ENCODE data around the gene IFT122.
"Not testable (repeated sequence)": the region's sequence is repeated elsewhere in the genome, so short reads cannot be mapped to it uniquely, and the experiment has no call there.

IFT122 gene

DNA sequence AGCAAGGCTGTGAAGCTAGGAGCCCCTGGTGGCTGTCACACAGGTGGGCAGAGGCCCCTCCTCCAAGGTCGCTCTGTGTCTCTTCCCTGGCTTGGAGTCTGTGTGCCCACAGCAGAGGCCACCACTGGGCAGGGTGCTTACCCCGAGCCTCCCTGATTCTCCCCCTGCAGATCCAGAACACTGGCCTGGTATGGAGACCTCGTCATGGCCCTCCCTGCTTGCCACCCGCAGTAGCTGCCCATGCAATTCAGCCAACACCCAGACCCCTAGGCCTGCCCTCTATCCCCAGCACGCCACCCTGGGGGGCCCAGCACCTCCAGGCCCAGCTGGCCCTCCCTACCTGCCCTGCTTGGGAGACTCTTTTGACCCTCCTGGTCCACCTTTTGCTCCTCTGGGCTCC, 82.9 kb downstream of the IFT122 start:
- DNase-seq: no peak

DNA sequence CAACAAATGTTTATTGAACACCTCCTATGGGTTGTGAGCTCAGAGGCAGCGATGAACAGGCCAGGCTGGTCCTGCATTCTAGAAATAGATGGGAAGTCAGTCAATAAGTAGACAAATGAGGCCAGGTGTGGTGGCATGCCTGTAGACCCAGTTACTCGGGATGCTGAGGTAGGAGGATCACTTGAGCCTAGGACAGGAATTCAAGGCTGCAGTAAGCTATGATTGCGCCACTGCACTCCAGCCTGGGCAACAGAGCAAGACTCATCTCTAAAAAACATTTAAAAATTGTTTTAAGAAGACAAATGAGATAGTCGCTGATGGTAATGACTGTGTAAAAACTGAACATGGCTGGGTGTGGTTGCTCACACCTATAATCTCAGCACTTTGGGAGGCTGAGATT, 84.1 kb downstream of the IFT122 start:
- DNase-seq: no peak

- DNase-seq: no peak
Measured at GRCh38 chr3:129525341-129525968, 85.4 kb downstream of the IFT122 start.

GRCh38 chr3:129526121-129526900, 86.3 kb downstream of the IFT122 start:
- DNase-seq: no peak

DNA sequence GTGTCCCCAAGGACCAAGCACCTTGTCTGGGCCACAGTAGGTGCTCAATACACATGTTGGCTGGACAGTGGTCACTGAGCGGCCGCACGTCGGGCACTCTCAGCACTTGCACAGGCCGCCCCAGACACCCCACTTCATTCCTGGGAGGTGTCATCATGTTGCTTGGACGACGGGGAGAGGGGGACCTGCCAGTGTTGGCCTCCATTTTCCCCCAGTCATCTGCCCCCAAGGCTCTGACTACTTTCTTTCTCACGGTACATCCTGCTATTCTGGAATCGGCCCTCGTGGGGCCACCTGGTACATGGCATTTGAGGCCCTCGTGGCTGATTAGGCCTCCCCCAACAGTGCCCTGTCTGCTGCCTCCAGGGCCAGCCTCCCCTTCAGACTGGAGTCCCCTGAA, 87.2 kb downstream of the IFT122 start:
- no peak for DNase-seq

DNA sequence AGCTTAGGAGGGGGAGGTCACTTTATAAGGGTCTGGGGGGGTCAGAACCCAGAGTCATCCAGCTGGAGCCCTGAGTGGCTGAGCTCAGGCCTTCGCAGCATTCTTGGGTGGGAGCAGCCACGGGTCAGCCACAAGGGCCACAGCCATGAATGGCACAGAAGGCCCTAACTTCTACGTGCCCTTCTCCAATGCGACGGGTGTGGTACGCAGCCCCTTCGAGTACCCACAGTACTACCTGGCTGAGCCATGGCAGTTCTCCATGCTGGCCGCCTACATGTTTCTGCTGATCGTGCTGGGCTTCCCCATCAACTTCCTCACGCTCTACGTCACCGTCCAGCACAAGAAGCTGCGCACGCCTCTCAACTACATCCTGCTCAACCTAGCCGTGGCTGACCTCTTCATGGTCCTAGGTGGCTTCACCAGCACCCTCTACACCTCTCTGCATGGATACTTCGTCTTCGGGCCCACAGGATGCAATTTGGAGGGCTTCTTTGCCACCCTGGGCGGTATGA, 88.6 kb downstream of the IFT122 start, which contains the start of gene RHO:
Gene RHO (plus strand): TSS at position 51 of the 512 bp plus-strand sequence. CDS start 95 bp downstream, at position 146.
- DNase-seq: no peak

GRCh38 chr3:129529436-129530210, 89.6 kb downstream of the IFT122 start:
- no peak for DNase-seq

GRCh38 chr3:129530251-129530791, 90.3 kb downstream of the IFT122 start:
- DNase-seq: no peak

GRCh38 chr3:129530821-129531220, 90.8 kb downstream of the IFT122 start:
- DNase-seq: no peak

DNA sequence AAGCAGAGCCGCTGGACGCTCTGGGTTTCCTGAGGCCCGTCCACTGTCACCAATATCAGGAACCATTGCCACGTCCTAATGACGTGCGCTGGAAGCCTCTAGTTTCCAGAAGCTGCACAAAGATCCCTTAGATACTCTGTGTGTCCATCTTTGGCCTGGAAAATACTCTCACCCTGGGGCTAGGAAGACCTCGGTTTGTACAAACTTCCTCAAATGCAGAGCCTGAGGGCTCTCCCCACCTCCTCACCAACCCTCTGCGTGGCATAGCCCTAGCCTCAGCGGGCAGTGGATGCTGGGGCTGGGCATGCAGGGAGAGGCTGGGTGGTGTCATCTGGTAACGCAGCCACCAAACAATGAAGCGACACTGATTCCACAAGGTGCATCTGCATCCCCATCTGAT, 91.7 kb downstream of the IFT122 start:
- no peak for DNase-seq

DNA sequence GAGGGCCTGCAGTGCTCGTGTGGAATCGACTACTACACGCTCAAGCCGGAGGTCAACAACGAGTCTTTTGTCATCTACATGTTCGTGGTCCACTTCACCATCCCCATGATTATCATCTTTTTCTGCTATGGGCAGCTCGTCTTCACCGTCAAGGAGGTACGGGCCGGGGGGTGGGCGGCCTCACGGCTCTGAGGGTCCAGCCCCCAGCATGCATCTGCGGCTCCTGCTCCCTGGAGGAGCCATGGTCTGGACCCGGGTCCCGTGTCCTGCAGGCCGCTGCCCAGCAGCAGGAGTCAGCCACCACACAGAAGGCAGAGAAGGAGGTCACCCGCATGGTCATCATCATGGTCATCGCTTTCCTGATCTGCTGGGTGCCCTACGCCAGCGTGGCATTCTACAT, 92.2 kb downstream of the IFT122 start:
- no peak for DNase-seq

- no peak for DNase-seq
Measured at GRCh38 chr3:129533406-129533805, 93.4 kb downstream of the IFT122 start.

- no peak for DNase-seq
Measured at GRCh38 chr3:129534428-129535027, 94.5 kb downstream of the IFT122 start.

GRCh38 chr3:129535075-129535474, 95.1 kb downstream of the IFT122 start:
- no peak for DNase-seq

DNA sequence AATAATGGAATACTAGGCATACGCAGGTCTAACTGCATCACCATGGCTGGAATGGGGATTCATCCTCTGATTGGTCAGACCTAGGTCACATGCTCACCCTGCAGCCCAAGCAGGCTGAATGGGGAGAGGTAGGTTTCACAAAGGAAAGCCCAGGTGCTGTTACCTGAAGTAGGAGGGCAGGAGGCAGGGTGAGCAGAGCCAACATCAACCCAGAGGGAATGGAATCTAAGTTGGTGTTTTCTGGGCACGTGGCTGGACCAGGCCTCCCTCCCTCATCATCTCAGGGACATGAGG, 96.3 kb downstream of the IFT122 start:
- DNase-seq: no peak

GRCh38 chr3:129536804-129537203, 96.8 kb downstream of the IFT122 start:
- DNase-seq: no peak

GRCh38 chr3:129539206-129539605, 99.2 kb downstream of the IFT122 start:
- DNase-seq: no peak

- no peak for DNase-seq
Measured at GRCh38 chr3:129540776-129541516, 100.9 kb downstream of the IFT122 start.

DNA sequence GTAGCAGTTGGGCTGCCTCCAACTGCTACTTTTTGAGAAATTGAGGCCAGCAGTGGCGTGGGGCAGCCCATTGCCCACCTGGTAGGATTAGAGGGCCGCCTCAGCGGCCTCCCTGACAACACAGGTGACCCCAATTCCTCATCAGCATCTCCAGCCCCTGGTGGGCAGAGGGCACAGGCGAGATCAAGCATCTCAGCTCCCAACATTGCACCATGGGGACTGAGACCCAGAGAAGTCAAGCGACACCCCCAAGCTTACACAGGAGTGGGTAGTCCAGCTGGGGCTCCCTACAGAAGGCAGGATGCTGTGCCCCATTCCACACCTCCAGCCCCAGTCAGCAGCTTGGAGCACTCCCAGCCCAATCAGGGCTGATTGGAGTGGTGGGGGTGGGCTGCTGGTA, 102.7 kb downstream of the IFT122 start:
- no peak for DNase-seq

DNA sequence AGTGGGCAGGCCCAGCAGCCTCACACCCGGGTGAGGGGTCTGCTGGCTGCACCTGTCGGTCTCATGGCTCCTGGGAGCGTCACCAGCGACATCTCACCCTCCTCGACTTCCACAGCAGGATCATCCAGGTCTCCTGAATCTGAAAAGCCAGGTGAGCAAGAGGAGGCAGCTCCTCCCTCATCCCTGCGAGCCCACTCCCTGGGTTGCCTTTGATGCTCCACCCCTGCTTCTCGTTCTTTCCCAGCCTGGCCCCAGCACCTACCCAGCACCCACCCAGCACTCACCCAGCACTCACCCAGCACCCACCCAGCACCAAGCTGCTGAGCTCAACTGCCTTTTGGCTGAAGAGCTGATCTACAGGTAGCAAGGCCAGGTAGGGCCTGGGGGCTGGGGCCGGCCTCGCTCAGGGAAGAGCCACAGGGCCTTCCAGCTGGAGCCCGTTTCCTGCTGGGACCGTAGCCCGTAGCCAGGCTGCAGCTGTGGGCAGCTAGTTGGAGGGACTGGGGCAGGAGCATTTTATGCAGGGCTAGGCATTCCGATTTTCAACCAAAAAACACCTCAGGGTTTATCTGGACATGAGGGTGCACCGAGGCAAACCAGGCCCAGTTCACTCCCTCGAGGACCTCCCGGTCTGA, 103.2 kb downstream of the IFT122 start, which contains the start of gene H1-8:
Gene H1-8 (plus strand): TSS at position 20 of the 635 bp plus-strand sequence. CDS start 44 bp downstream, at position 64.
- no peak for DNase-seq

- no peak for DNase-seq
Measured at GRCh38 chr3:129543999-129544398, 104.0 kb downstream of the IFT122 start.

DNA sequence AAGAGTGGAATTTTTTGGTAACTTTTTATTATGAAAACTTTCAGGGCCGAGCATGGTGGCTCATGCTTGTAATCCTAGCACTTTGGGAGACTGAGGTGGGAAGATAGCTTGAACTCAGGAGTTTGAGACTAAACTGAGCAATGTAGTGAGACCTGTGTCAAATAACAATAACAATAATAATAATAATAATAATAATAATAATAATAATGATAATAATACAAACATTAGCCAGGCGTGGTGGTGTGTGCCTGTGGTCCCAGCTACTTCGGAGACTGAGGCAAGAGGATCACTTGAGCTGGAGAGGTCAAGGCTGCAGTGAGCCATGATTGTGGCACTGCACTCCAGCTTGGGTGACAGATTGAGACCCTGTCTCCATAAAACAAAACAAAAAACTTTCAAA, 105.9 kb downstream of the IFT122 start:
- not testable (repeated sequence) for DNase-seq

Data from 8988T (cell line).